ENCODE data around the gene MAP1A. TPM values are rescaled to one million over a fixed set of nuclear protein-coding genes. Genes with fewer than 3 reads are reported as not detected.

MAP1A gene
- total and polyA plus RNA-seq, 2 donors (not counting 3 experiments of a cell fraction or from before 2014, with no cell fraction given), result 0.68 to 4.8 TPM

DNA sequence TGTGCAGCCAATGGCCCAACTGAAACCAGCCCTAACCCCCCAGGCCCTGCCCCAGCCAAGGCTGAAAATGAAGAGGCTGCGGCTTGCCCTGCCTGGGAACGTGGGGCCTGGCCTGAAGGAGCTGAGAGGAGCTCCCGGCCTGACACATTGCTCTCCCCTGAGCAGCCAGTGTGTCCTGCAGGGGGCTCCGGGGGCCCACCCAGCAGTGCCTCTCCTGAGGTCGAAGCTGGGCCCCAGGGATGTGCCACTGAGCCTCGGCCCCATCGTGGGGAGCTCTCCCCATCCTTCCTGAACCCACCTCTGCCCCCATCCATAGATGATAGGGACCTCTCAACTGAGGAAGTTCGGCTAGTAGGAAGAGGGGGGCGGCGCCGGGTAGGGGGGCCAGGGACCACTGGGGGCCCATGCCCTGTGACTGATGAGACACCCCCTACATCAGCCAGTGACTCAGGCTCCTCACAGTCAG, 11.2 kb downstream of the MAP1A start:
- Histone ChIP-seq H2AFZ (ENCODE audit: low read depth, low read length) (no peak overlapping the region), H3K4me2 (ENCODE audit: insufficient read depth, low read length) (no peak overlapping the region), H4K20me1 (replicated peaks; ENCODE audit: control insufficient read depth, extremely low read depth, insufficient read depth, low read length) (no peaks in the 10 kb centered on the region), H3K27me3 (ENCODE audit: control insufficient read depth in 2 of 2, insufficient read depth in 2 of 2, low read length in 2 of 2) (no peaks in the 10 kb centered on the region), H3K9me1 (replicated peaks; ENCODE audit: control insufficient read depth, extremely low read depth, insufficient read depth, low read length) (no peaks in the 10 kb centered on the region), H3K9ac (replicated peaks; ENCODE audit: extremely low read depth, insufficient read depth, low read length) (no peak overlapping the region), H3K36me3 (ENCODE audit: control insufficient read depth in 2 of 2, extremely low read depth in 1 of 2, insufficient read depth in 2 of 2, low read length in 2 of 2) (no peaks in the 10 kb centered on the region), H3K4me1 (ENCODE audit: control insufficient read depth, extremely low read depth, insufficient read depth, low read length) (no peaks in the 10 kb centered on the region), H3K4me3 (replicated peaks in 1 of 3; ENCODE audit: insufficient read depth in 1 of 3, low read depth in 1 of 3, low read length in 3 of 3) (no peak overlapping the region), H3K79me2 (ENCODE audit: control insufficient read depth, insufficient read depth, low read length) (no peaks in the 10 kb centered on the region), H3K9me3 (replicated peaks; ENCODE audit: control insufficient read depth, insufficient read depth, low read length) (no peaks in the 10 kb centered on the region), H3K27ac (ENCODE audit: insufficient read depth, low read depth, low read length) (no peak overlapping the region)
- ChIA-PET POLR2A (no interaction called here), CTCF (no interaction called here)
- DNase-seq (ENCODE audit: low read depth, low spot score), result no peak
- BruUV-seq (replicated peaks), result no TSS peak
- TF ChIP-seq POLR2AphosphoS5 (IDR thresholded peaks at IDR 0.05; ENCODE audit: insufficient read depth, low read depth, low read length) (no peak), FOS (IDR thresholded peaks at IDR 0.05; ENCODE audit: borderline replicate concordance, insufficient read depth, low read length) (no peak), EZH2 (IDR thresholded peaks at IDR 0.05; ENCODE audit: borderline replicate concordance, low read depth, low read length, severe bottlenecking) (no peak), JUN (IDR thresholded peaks at IDR 0.05; ENCODE audit: borderline replicate concordance, insufficient read depth, insufficient read length, low read depth) (no peak), POLR2A (IDR thresholded peaks at IDR 0.05; ENCODE audit: low read depth, low read length) (no peak), GATA2 (IDR thresholded peaks at IDR 0.05; ENCODE audit: insufficient read depth, insufficient read length, low read depth, low read length) (no peak), MYC (IDR thresholded peaks at IDR 0.05; ENCODE audit: low read depth, low read length) (no peak)
- TF ChIP-seq, protein P1, sequence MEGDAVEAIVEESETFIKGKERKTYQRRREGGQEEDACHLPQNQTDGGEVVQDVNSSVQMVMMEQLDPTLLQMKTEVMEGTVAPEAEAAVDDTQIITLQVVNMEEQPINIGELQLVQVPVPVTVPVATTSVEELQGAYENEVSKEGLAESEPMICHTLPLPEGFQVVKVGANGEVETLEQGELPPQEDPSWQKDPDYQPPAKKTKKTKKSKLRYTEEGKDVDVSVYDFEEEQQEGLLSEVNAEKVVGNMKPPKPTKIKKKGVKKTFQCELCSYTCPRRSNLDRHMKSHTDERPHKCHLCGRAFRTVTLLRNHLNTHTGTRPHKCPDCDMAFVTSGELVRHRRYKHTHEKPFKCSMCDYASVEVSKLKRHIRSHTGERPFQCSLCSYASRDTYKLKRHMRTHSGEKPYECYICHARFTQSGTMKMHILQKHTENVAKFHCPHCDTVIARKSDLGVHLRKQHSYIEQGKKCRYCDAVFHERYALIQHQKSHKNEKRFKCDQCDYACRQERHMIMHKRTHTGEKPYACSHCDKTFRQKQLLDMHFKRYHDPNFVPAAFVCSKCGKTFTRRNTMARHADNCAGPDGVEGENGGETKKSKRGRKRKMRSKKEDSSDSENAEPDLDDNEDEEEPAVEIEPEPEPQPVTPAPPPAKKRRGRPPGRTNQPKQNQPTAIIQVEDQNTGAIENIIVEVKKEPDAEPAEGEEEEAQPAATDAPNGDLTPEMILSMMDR (IDR thresholded peaks at IDR 0.05; ENCODE audit: extremely low read depth in 1 of 2, insufficient read depth in 1 of 2, low read depth in 1 of 2, low read length in 2 of 2), result no peak
- TF ChIP-seq, protein P2, sequence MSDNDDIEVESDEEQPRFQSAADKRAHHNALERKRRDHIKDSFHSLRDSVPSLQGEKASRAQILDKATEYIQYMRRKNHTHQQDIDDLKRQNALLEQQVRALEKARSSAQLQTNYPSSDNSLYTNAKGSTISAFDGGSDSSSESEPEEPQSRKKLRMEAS (IDR thresholded peaks at IDR 0.05; ENCODE audit: insufficient read depth, insufficient read length), result no peak
- FAIRE-seq, result no peak
- dilution Hi-C loops (cut with MboI; ENCODE audit: extremely low pct_ligation_motif_present, low sequenced_read_pairs) (no loop called here), intact Hi-C loops (cut with micrococcal nuclease) (no loop called here)

Measured in endothelial cell of umbilical vein (primary cell).